ENCODE data around the gene ITGAL.
"Not testable (repeated sequence)": the region's sequence is repeated elsewhere in the genome, so short reads cannot be mapped to it uniquely, and the experiment has no call there.

Gene ITGAL

GRCh38 chr16:30457743-30458560 lies 14.6 kb upstream of the ITGAL start:
- no peak for FAIRE-seq

GRCh38 chr16:30458561-30459394 lies 13.8 kb upstream of the ITGAL start:
- no peak for FAIRE-seq

- FAIRE-seq: no peak
Observed at GRCh38 chr16:30459456-30459855, 13.1 kb upstream of the ITGAL start.

- not testable (repeated sequence) for FAIRE-seq
Observed at GRCh38 chr16:30461426-30461825, 11.1 kb upstream of the ITGAL start.

GRCh38 chr16:30464078-30464477 lies 8.5 kb upstream of the ITGAL start:
- FAIRE-seq: no peak

- no peak for FAIRE-seq
Observed at GRCh38 chr16:30470170-30470512, 2.4 kb upstream of the ITGAL start.

- FAIRE-seq: no peak
Observed at GRCh38 chr16:30470632-30470995, 1.9 kb upstream of the ITGAL start.

GRCh38 chr16:30473231-30474073 lies 910 bp downstream of the ITGAL start:
- FAIRE-seq: no peak

- FAIRE-seq: no peak
Observed at GRCh38 chr16:30474074-30474452, 1.5 kb downstream of the ITGAL start.

- no peak for FAIRE-seq
Observed at GRCh38 chr16:30474684-30475083, 2.1 kb downstream of the ITGAL start.

- no peak for FAIRE-seq
Observed at GRCh38 chr16:30476991-30477390, 4.4 kb downstream of the ITGAL start.

GRCh38 chr16:30477773-30478172 lies 5.2 kb downstream of the ITGAL start:
- FAIRE-seq: not testable (repeated sequence)

GRCh38 chr16:30478766-30479478 lies 6.4 kb downstream of the ITGAL start:
- FAIRE-seq: no peak

- FAIRE-seq: no peak
Observed at GRCh38 chr16:30481381-30481780, 8.8 kb downstream of the ITGAL start.

- FAIRE-seq: no peak
Observed at GRCh38 chr16:30482366-30482765, 9.8 kb downstream of the ITGAL start.

GRCh38 chr16:30484887-30485286 lies 12.3 kb downstream of the ITGAL start:
- FAIRE-seq: no peak

GRCh38 chr16:30485818-30486436 lies 13.4 kb downstream of the ITGAL start:
- no peak for FAIRE-seq

- no peak for FAIRE-seq
Observed at GRCh38 chr16:30488764-30489605, 16.4 kb downstream of the ITGAL start.

- no peak for FAIRE-seq
Observed at GRCh38 chr16:30490210-30490609, 17.7 kb downstream of the ITGAL start.

GRCh38 chr16:30491229-30491628 lies 18.7 kb downstream of the ITGAL start:
- no peak for FAIRE-seq

GRCh38 chr16:30491744-30492308 lies 19.3 kb downstream of the ITGAL start:
- no peak for FAIRE-seq
